Kidney (tissue), 14 donors: ENCODE data around the gene RILP. TPM values are rescaled to one million over a fixed set of nuclear protein-coding genes. Genes with fewer than 3 reads are reported as not detected.
A peak's percentile ranks its signal among the peaks of the same experiment; 100 is the strongest.
"Not testable (repeated sequence)": the region's sequence is repeated elsewhere in the genome, so short reads cannot be mapped to it uniquely, and the experiment has no call there.

Experiments
- DNase-seq, 5 donors: peaks; one replicate each; pipeline ENCODE4 v3.0.0-alpha.2; 2013 to 2020
- FAIRE-seq: peaks from 2 replicates; lab custom pipeline; 2012; peaks lifted over from hg19 to GRCh38; lab: Jason Lieb, UNC
- H3K27ac ChIP-seq, 2 donors: one replicate each; pipeline ENCODE4 v1.7.0; 2013; ENCODE audit warnings: low read depth in 2 of 2, low read length in 2 of 2, inconsistent platforms in 1 of 2
- H3K27me3 ChIP-seq: one replicate; pipeline ENCODE4 v1.7.1; 2013; ENCODE audit warnings: low read length, inconsistent platforms; ENCODE audit not compliant: control insufficient read depth, insufficient read depth
- H3K36me3 ChIP-seq, 3 donors: one replicate each; pipeline versions ENCODE4 v1.7.0 to v1.7.1; 2013; ENCODE audit warnings: low read length in 3 of 3, control low read depth in 1 of 3, inconsistent platforms in 1 of 3; ENCODE audit not compliant: insufficient read depth in 3 of 3, control insufficient read depth in 2 of 3
- H3K4me1 ChIP-seq, 3 donors: one replicate each; pipeline versions ENCODE4 v1.7.0 to v1.7.1; 2013; ENCODE audit warnings: low read length in 3 of 3, inconsistent platforms in 1 of 3, low read depth in 1 of 3; ENCODE audit not compliant: control insufficient read depth in 2 of 3, insufficient read depth in 2 of 3
- H3K4me3 ChIP-seq, 3 donors: one replicate each; pipeline versions ENCODE4 v1.7.0 to v1.8.1; 2013; ENCODE audit warnings: low read length in 3 of 3, control low read depth in 1 of 3, inconsistent platforms in 1 of 3
- H3K9ac ChIP-seq, 3 donors: one replicate each; pipeline versions ENCODE4 v1.7.0 to v1.7.1; 2013; ENCODE audit warnings: low read length in 3 of 3, control low read depth in 1 of 3, inconsistent platforms in 1 of 3
- H3K9me3 ChIP-seq, 3 donors: one replicate each; pipeline versions ENCODE4 v1.7.0 to v1.7.1; 2013; ENCODE audit warnings: low read length in 3 of 3, control low read depth in 1 of 3, inconsistent platforms in 1 of 3; ENCODE audit not compliant: control insufficient read depth in 2 of 3, insufficient read depth in 1 of 3
- intact Hi-C: fragments of 100-400 bp; cut with DNase I; formaldehyde crosslinking; loops from one replicate; pipeline ENCODE4 v1.11.1; 2022
- polyA plus RNA-seq: library from polyadenylated mRNA; stranded (reverse); fragments of 350-450 nt; fragmentation: Illumina TruSeq; extraction: RNeasy Lipid Tissue Mini Kit (QIAGEN cat#74804); gene quantifications from one replicate; pipeline ENCODE4 v1.2.3, GENCODE V29; 2014; ENCODE audit warnings: low read depth, low replicate concordance; ENCODE audit not compliant: insufficient read depth
- total RNA-seq: library from RNA; stranded (reverse); fragmentation: NEBNext Ultra II Directional; extraction: Animal tissue kit (Norgen Biotek cat#: 25700); gene quantifications from one replicate; pipeline ENCODE4 v1.2.1, GENCODE V29; 2021
- TF ChIP-seq, protein P1 (sequence below): IDR thresholded peaks from 3 replicates; pipeline ENCODE4 v1.5.1; 2012; ENCODE audit warnings: mild to moderate bottlenecking, moderate library complexity, borderline replicate concordance; ENCODE audit not compliant: insufficient read depth; ENCODE audit errors: extremely low read depth
- donor health status: control.
- donor health status: control.
- donor health status: control.
- donor health status: control.
- donor health status: control.
- donor health status: DM: yes; HTN: yes; CAD: no.
- donor health status: Normal renal cell carcinoma (clear cell type).

RILP gene
- total and polyA plus RNA-seq, 2 donors from 2014 or later = 17.1 to 26.6 TPM

DNA sequence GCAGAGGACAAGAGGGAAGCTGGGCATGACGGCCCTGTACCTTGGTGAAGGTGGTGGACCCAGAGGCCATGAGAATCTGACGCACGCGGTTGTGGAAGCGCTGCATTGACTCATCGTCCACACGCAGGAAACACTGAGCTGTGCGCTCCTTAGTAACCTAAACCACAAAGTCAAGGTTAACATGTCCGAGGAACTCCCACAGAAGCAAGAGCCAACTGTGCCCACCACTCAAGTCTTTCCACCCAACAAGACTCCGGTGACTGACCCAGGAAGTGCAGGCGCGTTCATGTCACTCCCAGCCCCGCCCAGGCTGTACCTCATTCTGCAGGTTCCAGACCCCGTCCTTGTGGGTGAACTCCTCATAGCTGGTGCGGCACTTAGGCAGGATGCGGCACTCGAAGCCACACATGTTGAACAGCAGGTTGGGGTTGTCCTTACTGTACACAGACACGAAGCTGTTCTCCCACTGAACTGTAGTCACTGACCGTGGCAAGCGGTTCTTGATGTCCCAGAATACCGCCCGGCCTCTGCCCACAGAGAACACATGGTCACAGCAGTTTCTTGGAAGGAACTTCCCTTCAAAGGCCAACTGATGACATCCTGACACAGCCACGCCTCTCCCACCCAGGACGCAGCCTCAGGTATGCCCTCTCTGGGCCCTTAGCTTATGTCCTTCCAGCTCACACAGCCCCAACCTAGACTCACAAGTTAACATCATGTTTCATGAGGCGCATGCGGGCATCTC lies 23.5 kb upstream of the RILP start:
- FAIRE-seq (no peak), DNase-seq (peak in 1 of 5 donors; percentile 47)
- TF ChIP-seq, protein P1, sequence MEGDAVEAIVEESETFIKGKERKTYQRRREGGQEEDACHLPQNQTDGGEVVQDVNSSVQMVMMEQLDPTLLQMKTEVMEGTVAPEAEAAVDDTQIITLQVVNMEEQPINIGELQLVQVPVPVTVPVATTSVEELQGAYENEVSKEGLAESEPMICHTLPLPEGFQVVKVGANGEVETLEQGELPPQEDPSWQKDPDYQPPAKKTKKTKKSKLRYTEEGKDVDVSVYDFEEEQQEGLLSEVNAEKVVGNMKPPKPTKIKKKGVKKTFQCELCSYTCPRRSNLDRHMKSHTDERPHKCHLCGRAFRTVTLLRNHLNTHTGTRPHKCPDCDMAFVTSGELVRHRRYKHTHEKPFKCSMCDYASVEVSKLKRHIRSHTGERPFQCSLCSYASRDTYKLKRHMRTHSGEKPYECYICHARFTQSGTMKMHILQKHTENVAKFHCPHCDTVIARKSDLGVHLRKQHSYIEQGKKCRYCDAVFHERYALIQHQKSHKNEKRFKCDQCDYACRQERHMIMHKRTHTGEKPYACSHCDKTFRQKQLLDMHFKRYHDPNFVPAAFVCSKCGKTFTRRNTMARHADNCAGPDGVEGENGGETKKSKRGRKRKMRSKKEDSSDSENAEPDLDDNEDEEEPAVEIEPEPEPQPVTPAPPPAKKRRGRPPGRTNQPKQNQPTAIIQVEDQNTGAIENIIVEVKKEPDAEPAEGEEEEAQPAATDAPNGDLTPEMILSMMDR = no peak
- Histone ChIP-seq H3K4me1 (no peaks in the 10 kb centered on the region), H3K4me3 (no peak overlapping the region), H3K9me3 (no peaks in the 10 kb centered on the region), H3K36me3 (peaks cover 35 to 77% (median 63%) of the 10 kb centered on the region in 3 donors), H3K27me3 (no peaks in the 10 kb centered on the region), H3K27ac (no peak overlapping the region), H3K9ac (no peak overlapping the region)
- intact Hi-C loops = no loop called here

DNA sequence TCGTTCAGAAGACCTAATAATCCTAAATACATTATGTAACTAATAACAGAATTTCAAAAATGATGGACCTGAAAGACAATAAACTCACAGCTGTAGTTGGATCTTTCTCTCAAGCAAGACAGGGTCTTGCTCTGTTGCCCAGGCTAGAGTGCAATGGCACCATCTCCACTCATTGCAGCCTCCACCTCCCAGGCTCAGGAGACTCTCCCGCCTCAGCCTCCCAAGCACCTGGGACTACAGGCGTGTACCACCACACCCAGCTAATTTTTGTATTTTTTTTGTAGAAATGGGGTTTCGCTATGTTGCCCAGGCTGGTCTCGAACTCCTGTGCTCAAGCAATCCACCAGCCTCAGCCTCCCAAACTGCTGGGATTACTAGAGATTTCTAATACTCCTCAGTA lies 14.3 kb upstream of the RILP start:
- peaks cover 26 to 45% (median 34%) of the 10 kb centered on the region in 3 donors for H3K36me3 ChIP-seq
- H3K9ac ChIP-seq, intact Hi-C loops, H3K9me3 ChIP-seq, H3K27me3 ChIP-seq, FAIRE-seq, H3K4me1 ChIP-seq, H3K27ac ChIP-seq, H3K4me3 ChIP-seq: not testable (repeated sequence)
- DNase-seq = peak in 1 of 5 donors; percentile 9

DNA sequence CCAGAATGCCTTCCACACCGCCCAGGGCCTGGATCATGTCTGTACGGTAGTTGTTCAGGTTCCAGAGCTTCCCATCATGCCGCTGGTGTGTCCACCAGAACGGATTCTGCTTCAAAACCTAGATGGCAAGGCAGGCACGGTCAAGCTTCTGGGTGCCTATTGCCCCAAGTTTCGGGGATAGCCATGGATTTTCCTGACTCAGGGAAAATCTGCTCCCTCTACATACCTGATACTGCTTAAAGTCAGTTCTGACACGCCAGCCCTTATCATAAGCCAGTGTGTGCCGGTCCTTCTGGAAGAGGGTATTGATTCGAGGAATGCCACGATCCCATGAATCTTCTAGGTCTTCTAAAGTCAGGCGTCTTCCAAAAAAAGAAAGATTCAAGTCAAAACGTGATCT lies 11.4 kb upstream of the RILP start:
- no peak overlapping the region for H3K4me3 ChIP-seq
- TF ChIP-seq, protein P1 = no peak
- H3K4me1 ChIP-seq = no peaks in the 10 kb centered on the region
- H3K27ac ChIP-seq = no peak overlapping the region
- peaks cover 43 to 60% (median 52%) of the 10 kb centered on the region in 3 donors for H3K36me3 ChIP-seq
- FAIRE-seq (no peak), DNase-seq (peak in 1 of 5 donors; percentile 16)
- no peaks in the 10 kb centered on the region for H3K9me3 ChIP-seq
- intact Hi-C loops = no loop called here
- no peak overlapping the region for H3K9ac ChIP-seq
- H3K27me3 ChIP-seq = no peaks in the 10 kb centered on the region

DNA sequence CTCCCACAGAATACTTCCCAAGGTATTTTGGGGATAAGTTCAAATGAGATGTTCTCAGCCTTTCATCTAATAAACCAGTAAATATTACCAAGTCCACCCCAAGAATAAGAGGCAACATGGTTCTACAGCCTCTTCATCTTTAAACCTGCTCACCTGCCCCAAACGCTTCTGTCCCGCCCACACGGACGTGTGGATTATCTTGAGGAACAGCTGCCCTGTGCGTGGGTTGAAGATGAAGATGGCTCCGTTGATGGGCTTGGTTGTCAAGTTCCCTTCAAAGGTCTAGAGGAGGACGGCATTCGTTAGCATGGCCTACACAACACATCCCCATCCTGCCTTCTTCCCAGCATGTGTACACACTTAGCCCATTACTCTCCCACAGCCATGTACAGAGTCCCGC lies 8.4 kb upstream of the RILP start:
- DNase-seq = peak in 1 of 5 donors; percentile 35
- Histone ChIP-seq H3K27ac (no peak overlapping the region), H3K9ac (no peak overlapping the region), H3K4me3 (no peak overlapping the region), H3K27me3 (no peaks in the 10 kb centered on the region), H3K36me3 (peaks cover 58 to 81% (median 75%) of the 10 kb centered on the region in 3 donors), H3K9me3 (no peaks in the 10 kb centered on the region), H3K4me1 (no peaks in the 10 kb centered on the region)
- FAIRE-seq = no peak
- intact Hi-C loops = no loop called here
- TF ChIP-seq, protein P1 = no peak
